K562 (cell line): ENCODE data around the gene SF3B4. TPM values are rescaled to one million over a fixed set of nuclear protein-coding genes. Genes with fewer than 3 reads are reported as not detected.

ENCODE experiments used
- ATF3 ChIP-seq, 2 experiments: fragments of 450-650 bp in 1 of 2; sonication (generic) in 1 of 2; formaldehyde crosslinking in 1 of 2; IDR thresholded peaks in 1 of 2; conservative IDR thresholded peaks in 1 of 2; 2 replicates each; pipeline versions ENCODE4 v1.6.1 to v1.8.1; 2016 to 2023; ENCODE audit warnings: mild to moderate bottlenecking in 2 of 2, moderate library complexity in 2 of 2, inconsistent platforms in 1 of 2, missing genetic modification reagents in 1 of 2
- BCL6 ChIP-seq: fragments of 250-450 bp; sonication (Bioruptor Pico); IDR thresholded peaks from 2 replicates; pipeline ENCODE4 v1.4.0; 2020
- CREB1 ChIP-seq, 2 experiments: sonication (generic) in 1 of 2; formaldehyde crosslinking in 1 of 2; IDR thresholded peaks; 2 replicates each; pipeline versions ENCODE4 v1.6.1 to v1.8.0; 2012 to 2022; ENCODE audit warnings: inconsistent platforms in 1 of 2, mild to moderate bottlenecking in 1 of 2, missing genetic modification reagents in 1 of 2, moderate library complexity in 1 of 2
- EP300 ChIP-seq: IDR thresholded peaks from 2 replicates; pipeline ENCODE4 v1.6.1; 2012; ENCODE audit warnings: low read length, improper control_type of control experiment
- HDAC1 ChIP-seq, 2 experiments: fragments of 450-650 bp; IDR thresholded peaks; 2 replicates each; pipeline ENCODE4 v1.6.1; 2016 to 2017; ENCODE audit warnings: inconsistent platforms in 1 of 2, mild to moderate bottlenecking in 1 of 2, moderate library complexity in 1 of 2
- HLTF ChIP-seq: fragments of 450-650 bp; IDR thresholded peaks from 2 replicates; pipeline ENCODE4 v1.6.1; 2016
- MYC ChIP-seq, 2 experiments: fragments of 250-450 bp in 1 of 2; sonication (Bioruptor Pico) in 1 of 2; IDR thresholded peaks; 2 replicates each; pipeline versions ENCODE4 v1.5.1 to v1.6.1; 2012 to 2021; ENCODE audit warnings: low read depth in 2 of 2, borderline replicate concordance in 1 of 2, improper control_type of control experiment in 1 of 2, low read length in 1 of 2, mild to moderate bottlenecking in 1 of 2, moderate library complexity in 1 of 2
- POLR3G ChIP-seq: IDR thresholded peaks from 2 replicates; pipeline ENCODE4 v1.6.1; 2011; ENCODE audit not compliant: insufficient read length, insufficient replicate concordance; ENCODE audit errors: extremely low read depth
- PYGO2 ChIP-seq: fragments of 450-650 bp; IDR thresholded peaks from 2 replicates; pipeline ENCODE4 v1.6.1; 2016; ENCODE audit warnings: mild to moderate bottlenecking, missing genetic modification characterization, moderate library complexity, missing compliant biosample characterization
- RB1 ChIP-seq: fragments of 450-650 bp; IDR thresholded peaks from 2 replicates; pipeline ENCODE4 v1.6.1; 2017; ENCODE audit warnings: low read depth, mild to moderate bottlenecking
- SMARCA4 ChIP-seq: fragments of 450-650 bp; IDR thresholded peaks from 2 replicates; pipeline ENCODE4 v1.6.1; 2016
- UBTF ChIP-seq, 2 experiments: IDR thresholded peaks; 2 replicates each; pipeline ENCODE4 v1.6.1; 2012; ENCODE audit warnings: improper control_type of control experiment in 2 of 2, low read depth in 2 of 2, low read length in 2 of 2, borderline replicate concordance in 1 of 2
- polyA plus RNA-seq, 8 experiments: library from polyadenylated mRNA; depleted of rRNA in 4 of 8; stranded (reverse) in 5 of 8; unstranded in 3 of 8; fragments of >200 nt; fragmentation: Nextera tagmentation in 2 of 8; fragmentation: Illumina TruSeq in 1 of 8; extraction: Ambion mirVana in 2 of 8; extraction: Trizol in 1 of 8; gene quantifications; 2 replicates each; pipeline versions ENCODE4 v1.2.1 to v1.2.3, GENCODE V29; 2011 to 2014; ENCODE audit warnings: inconsistent platforms in 1 of 8, missing spikeins in 1 of 8
- total RNA-seq, 7 experiments: library from RNA; depleted of rRNA in 6 of 7; stranded (reverse); fragments of >200 nt in 6 of 7; fragmentation: Illumina TruSeq in 2 of 7; extraction: Trizol in 2 of 7; gene quantifications; 2 replicates each; pipeline versions ENCODE4 v1.2.1 to v1.2.3, GENCODE V29; 2011 to 2021; ENCODE audit warnings: low replicate concordance in 1 of 7
- TF ChIP-seq, protein P1 (sequence below): fragments of 250-450 bp; sonication (Bioruptor Pico); IDR thresholded peaks from 2 replicates; pipeline ENCODE4 v1.4.0; 2020
- TF ChIP-seq, protein P2 (sequence below), 3 experiments: fragments of 200-800 bp in 1 of 3; sonication (Bioruptor generic) in 1 of 3; sonication (generic) in 1 of 3; formaldehyde crosslinking in 1 of 3; IDR thresholded peaks; 2 replicates each; pipeline versions ENCODE4 v1.6.1 to v1.8.0; 2016 to 2022; ENCODE audit warnings: mild to moderate bottlenecking in 2 of 3, missing compliant biosample characterization in 2 of 3, missing genetic modification characterization in 2 of 3, missing genetic modification reagents in 1 of 3

The SF3B4 gene
- total and polyA plus RNA-seq, 9 of the 15 experiments (the other 6 are each of a cell fraction or from before 2014, with no cell fraction given) = 3.0 to 88.0 (median 26.1) TPM

- TF ChIP-seq PYGO2 (tag) (no peak), BCL6 (no peak), MYC (IDR thresholded peaks at IDR 0.05; ENCODE audit: low read depth, low read length) (no peak), MYC (CRISPR knock-in tag; IDR thresholded peaks at IDR 0.05; ENCODE audit: borderline replicate concordance, low read depth) (no peak), HDAC1 (IDR thresholded peaks at IDR 0.05) (peak in 1 of 2 experiments; percentile 91; a peak in 2 of 4 replicates), UBTF (IDR thresholded peaks at IDR 0.05; ENCODE audit: borderline replicate concordance in 1 of 2, low read depth in 2 of 2, low read length in 2 of 2) (0 out of 4 replicates have a peak, but pooled peaks of 1 of the 2 experiments have one; percentile 38), RB1 (peak; percentile 65; the same call in 1 of the 2 replicates), ATF3 (IDR thresholded peaks at IDR 0.05) (no peak), ATF3 (CRISPR knock-in tag; conservative IDR thresholded peaks at IDR 0.05) (no peak; the same call in 1 of the 2 replicates), CREB1 (IDR thresholded peaks at IDR 0.05) (peak; percentile 75), CREB1 (CRISPR knock-in tag; IDR thresholded peaks at IDR 0.05) (peak; percentile 73), EP300 (no peak), POLR3G (no peak), SMARCA4 (no peak), HLTF (peak; percentile 71; the same call in 1 of the 2 replicates)
- TF ChIP-seq, protein P1, sequence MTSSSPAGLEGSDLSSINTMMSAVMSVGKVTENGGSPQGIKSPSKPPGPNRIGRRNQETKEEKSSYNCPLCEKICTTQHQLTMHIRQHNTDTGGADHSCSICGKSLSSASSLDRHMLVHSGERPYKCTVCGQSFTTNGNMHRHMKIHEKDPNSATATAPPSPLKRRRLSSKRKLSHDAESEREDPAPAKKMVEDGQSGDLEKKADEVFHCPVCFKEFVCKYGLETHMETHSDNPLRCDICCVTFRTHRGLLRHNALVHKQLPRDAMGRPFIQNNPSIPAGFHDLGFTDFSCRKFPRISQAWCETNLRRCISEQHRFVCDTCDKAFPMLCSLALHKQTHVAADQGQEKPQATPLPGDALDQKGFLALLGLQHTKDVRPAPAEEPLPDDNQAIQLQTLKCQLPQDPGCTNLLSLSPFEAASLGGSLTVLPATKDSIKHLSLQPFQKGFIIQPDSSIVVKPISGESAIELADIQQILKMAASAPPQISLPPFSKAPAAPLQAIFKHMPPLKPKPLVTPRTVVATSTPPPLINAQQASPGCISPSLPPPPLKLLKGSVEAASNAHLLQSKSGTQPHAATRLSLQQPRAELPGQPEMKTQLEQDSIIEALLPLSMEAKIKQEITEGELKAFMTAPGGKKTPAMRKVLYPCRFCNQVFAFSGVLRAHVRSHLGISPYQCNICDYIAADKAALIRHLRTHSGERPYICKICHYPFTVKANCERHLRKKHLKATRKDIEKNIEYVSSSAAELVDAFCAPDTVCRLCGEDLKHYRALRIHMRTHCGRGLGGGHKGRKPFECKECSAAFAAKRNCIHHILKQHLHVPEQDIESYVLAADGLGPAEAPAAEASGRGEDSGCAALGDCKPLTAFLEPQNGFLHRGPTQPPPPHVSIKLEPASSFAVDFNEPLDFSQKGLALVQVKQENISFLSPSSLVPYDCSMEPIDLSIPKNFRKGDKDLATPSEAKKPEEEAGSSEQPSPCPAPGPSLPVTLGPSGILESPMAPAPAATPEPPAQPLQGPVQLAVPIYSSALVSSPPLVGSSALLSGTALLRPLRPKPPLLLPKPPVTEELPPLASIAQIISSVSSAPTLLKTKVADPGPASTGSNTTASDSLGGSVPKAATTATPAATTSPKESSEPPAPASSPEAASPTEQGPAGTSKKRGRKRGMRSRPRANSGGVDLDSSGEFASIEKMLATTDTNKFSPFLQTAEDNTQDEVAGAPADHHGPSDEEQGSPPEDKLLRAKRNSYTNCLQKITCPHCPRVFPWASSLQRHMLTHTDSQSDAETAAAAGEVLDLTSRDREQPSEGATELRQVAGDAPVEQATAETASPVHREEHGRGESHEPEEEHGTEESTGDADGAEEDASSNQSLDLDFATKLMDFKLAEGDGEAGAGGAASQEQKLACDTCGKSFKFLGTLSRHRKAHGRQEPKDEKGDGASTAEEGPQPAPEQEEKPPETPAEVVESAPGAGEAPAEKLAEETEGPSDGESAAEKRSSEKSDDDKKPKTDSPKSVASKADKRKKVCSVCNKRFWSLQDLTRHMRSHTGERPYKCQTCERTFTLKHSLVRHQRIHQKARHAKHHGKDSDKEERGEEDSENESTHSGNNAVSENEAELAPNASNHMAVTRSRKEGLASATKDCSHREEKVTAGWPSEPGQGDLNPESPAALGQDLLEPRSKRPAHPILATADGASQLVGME (CRISPR knock-in tag) = no peak
- TF ChIP-seq, protein P2, sequence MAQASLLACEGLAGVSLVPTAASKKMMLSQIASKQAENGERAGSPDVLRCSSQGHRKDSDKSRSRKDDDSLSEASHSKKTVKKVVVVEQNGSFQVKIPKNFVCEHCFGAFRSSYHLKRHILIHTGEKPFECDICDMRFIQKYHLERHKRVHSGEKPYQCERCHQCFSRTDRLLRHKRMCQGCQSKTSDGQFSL (CRISPR knock-in tag; IDR thresholded peaks at IDR 0.05) = no peak
- TF ChIP-seq, protein P2 (tag; IDR thresholded peaks at IDR 0.05) = no peak; a peak in 1 of 4 replicates
Measured at GRCh38 chr1:149927563-149928400, at the start of gene SF3B4 (continued).
